Panc1 (cell line): ENCODE data around the gene LURAP1L.

ENCODE experiments used
- CTCF ChIP-seq: fragments of 450-650 bp; IDR thresholded peaks from 2 replicates; pipeline ENCODE4 v1.5.1; 2017; ENCODE audit warnings: mild to moderate bottlenecking
- POLR2AphosphoS5 ChIP-seq: IDR thresholded peaks from 2 replicates; pipeline ENCODE4 v1.6.1; 2012; ENCODE audit warnings: mild to moderate bottlenecking, low read depth, low read length, moderate library complexity
- REST ChIP-seq, 2 experiments: IDR thresholded peaks; 2 replicates each; pipeline ENCODE4 v1.6.1; 2011 to 2012; ENCODE audit warnings: low read depth in 2 of 2, control low read depth in 1 of 2, low read length in 1 of 2, mild to moderate bottlenecking in 1 of 2, moderate library complexity in 1 of 2; ENCODE audit not compliant: insufficient read depth in 1 of 2
- SIN3A ChIP-seq: IDR thresholded peaks from 2 replicates; pipeline ENCODE4 v1.6.1; 2012; ENCODE audit warnings: low read depth, mild to moderate bottlenecking, low read length, moderate library complexity, borderline replicate concordance; ENCODE audit not compliant: insufficient read depth
- TCF7L2 ChIP-seq: IDR thresholded peaks from 2 replicates; pipeline ENCODE4 v1.6.1; 2011; ENCODE audit warnings: mild to moderate bottlenecking, low read depth, low read length, inconsistent platforms

- TF ChIP-seq CTCF (no peak), REST (IDR thresholded peaks at IDR 0.05; ENCODE audit: insufficient read depth in 1 of 2, low read depth in 2 of 2, low read length in 1 of 2) (no peak), TCF7L2 (no peak), POLR2AphosphoS5 (no peak), SIN3A (no peak)
These were observed 43.9 kb upstream of the LURAP1L start for GRCh38 chr9:12730927-12731326.
